H9 (cell line): Measurements from ENCODE around the gene LIPT1. TPM values are rescaled to one million over a fixed set of nuclear protein-coding genes. Genes with fewer than 3 reads are reported as not detected.

Source experiments
- DNase-seq: peaks from one replicate; pipeline ENCODE4 v3.0.0-alpha.2; 2017
- H2AFZ ChIP-seq: one replicate; pipeline ENCODE4 v1.6.1; 2013; ENCODE audit warnings: mild to moderate bottlenecking, low read length, control low read depth, moderate library complexity
- H2AK5ac ChIP-seq: 2 replicates; pipeline ENCODE4 v1.6.1; 2013; ENCODE audit warnings: low read length, control low read depth, mixed read lengths; ENCODE audit not compliant: insufficient read length
- H2BK120ac ChIP-seq: one replicate; pipeline ENCODE4 v1.6.1; 2013; ENCODE audit warnings: low read depth, mild to moderate bottlenecking, low read length, control low read depth, inconsistent platforms; ENCODE audit not compliant: poor library complexity, severe bottlenecking
- H2BK12ac ChIP-seq: 2 replicates; pipeline ENCODE4 v1.6.1; 2013; ENCODE audit warnings: low read length, control low read depth, mixed read lengths, low read depth; ENCODE audit not compliant: insufficient read length
- H2BK15ac ChIP-seq: 2 replicates; pipeline ENCODE4 v1.6.1; 2013; ENCODE audit warnings: low read depth, low read length, control low read depth
- H2BK20ac ChIP-seq: one replicate; pipeline ENCODE4 v1.6.1; 2013; ENCODE audit warnings: low read depth, mild to moderate bottlenecking, low read length, control low read depth, inconsistent platforms; ENCODE audit not compliant: poor library complexity, severe bottlenecking
- H2BK5ac ChIP-seq: 2 replicates; pipeline ENCODE4 v1.6.1; 2013; ENCODE audit warnings: low read length, control low read depth, mixed read lengths; ENCODE audit not compliant: insufficient read length
- H3K14ac ChIP-seq: 2 replicates; pipeline ENCODE4 v1.6.1; 2013; ENCODE audit warnings: low read length, control low read depth; ENCODE audit not compliant: insufficient read depth
- H3K18ac ChIP-seq: 2 replicates; pipeline ENCODE4 v1.6.1; 2013; ENCODE audit warnings: low read depth, mild to moderate bottlenecking, mixed read lengths, low read length, control low read depth; ENCODE audit not compliant: insufficient read length
- H3K23ac ChIP-seq: 2 replicates; pipeline ENCODE4 v1.6.1; 2013; ENCODE audit warnings: low read length, control low read depth, mixed read lengths, low read depth; ENCODE audit not compliant: insufficient read length
- H3K23me2 ChIP-seq: 2 replicates; pipeline ENCODE4 v1.6.1; 2013; ENCODE audit warnings: low read depth, mild to moderate bottlenecking, mixed read lengths, low read length, control low read depth; ENCODE audit not compliant: insufficient read length, poor library complexity, severe bottlenecking
- H3K27ac ChIP-seq: 2 replicates; pipeline ENCODE4 v1.5.1; 2013; ENCODE audit warnings: low read length, control low read depth, mixed read lengths, low read depth; ENCODE audit not compliant: insufficient read length
- H3K27me3 ChIP-seq: 2 replicates; pipeline ENCODE4 v1.6.1; 2013; ENCODE audit warnings: low read length, control low read depth, inconsistent platforms; ENCODE audit not compliant: insufficient read depth
- H3K4ac ChIP-seq: 2 replicates; pipeline ENCODE4 v1.6.1; 2013; ENCODE audit warnings: low read depth, mild to moderate bottlenecking, control low read depth, inconsistent platforms, low read length, moderate library complexity
- H3K4me1 ChIP-seq: 2 replicates; pipeline ENCODE4 v1.6.1; 2013; ENCODE audit warnings: low read length, control low read depth, inconsistent platforms; ENCODE audit not compliant: insufficient read depth
- H3K4me2 ChIP-seq: 2 replicates; pipeline ENCODE4 v1.6.1; 2013; ENCODE audit warnings: low read length, control low read depth, mixed read lengths; ENCODE audit not compliant: insufficient read length, insufficient read depth
- H3K56ac ChIP-seq: 2 replicates; pipeline ENCODE4 v1.6.1; 2013; ENCODE audit warnings: low read depth, mild to moderate bottlenecking, mixed read lengths, low read length, control low read depth; ENCODE audit not compliant: insufficient read length
- H3K79me1 ChIP-seq: 2 replicates; pipeline ENCODE4 v1.6.1; 2013; ENCODE audit warnings: low read depth, mild to moderate bottlenecking, moderate library complexity, low read length, control low read depth, inconsistent platforms; ENCODE audit not compliant: insufficient read depth, poor library complexity, severe bottlenecking
- H3K79me2 ChIP-seq: 2 replicates; pipeline ENCODE4 v1.6.1; 2013; ENCODE audit warnings: low read length, control low read depth, inconsistent platforms; ENCODE audit not compliant: insufficient read depth
- H3K9ac ChIP-seq: 2 replicates; pipeline ENCODE4 v1.6.1; 2013; ENCODE audit warnings: low read length, control low read depth, mixed read lengths; ENCODE audit not compliant: insufficient read length; ENCODE audit errors: extremely low read depth
- H3K9me3 ChIP-seq: one replicate; pipeline ENCODE4 v1.6.1; 2013; ENCODE audit warnings: low read depth, low read length, inconsistent platforms; ENCODE audit not compliant: control insufficient read depth
- H3T11ph ChIP-seq: one replicate; pipeline ENCODE4 v1.6.1; 2013; ENCODE audit warnings: mild to moderate bottlenecking, low read length, control low read depth, inconsistent platforms
- H4K20me1 ChIP-seq: one replicate; pipeline ENCODE4 v1.6.1; 2013; ENCODE audit not compliant: control insufficient read depth, insufficient read length, insufficient read depth
- H4K5ac ChIP-seq: 2 replicates; pipeline ENCODE4 v1.6.1; 2013; ENCODE audit warnings: low read depth, mild to moderate bottlenecking, mixed read lengths, low read length, control low read depth; ENCODE audit not compliant: insufficient read length
- H4K8ac ChIP-seq: replicated peaks from 2 replicates; pipeline ENCODE4 v1.6.1; 2013; ENCODE audit warnings: low read length, control low read depth, mixed read lengths, low read depth; ENCODE audit not compliant: insufficient read length
- H4K91ac ChIP-seq: 2 replicates; pipeline ENCODE4 v1.6.1; 2013; ENCODE audit warnings: low read depth, mild to moderate bottlenecking, moderate library complexity, mixed read lengths, low read length, control low read depth; ENCODE audit not compliant: insufficient read length
- H3K27ac Mint-ChIP-seq, 3 experiments: 2 replicates in 2 of 3; 3 replicates in 1 of 3; pipeline ENCODE4 v1.8.0; 2020 to 2021; ENCODE audit warnings: mixed read lengths in 3 of 3, mild to moderate bottlenecking in 1 of 3, moderate library complexity in 1 of 3
- H3K27me3 Mint-ChIP-seq: 2 replicates; pipeline ENCODE4 v1.8.0; 2021; ENCODE audit warnings: low read depth, mild to moderate bottlenecking, moderate library complexity, mixed read lengths
- H3K36me3 Mint-ChIP-seq, 3 experiments: 2 replicates in 2 of 3; 3 replicates in 1 of 3; pipeline ENCODE4 v1.8.0; 2020 to 2021; ENCODE audit warnings: low read depth in 3 of 3, mixed read lengths in 3 of 3; ENCODE audit not compliant: insufficient read depth in 1 of 3
- H3K4me1 Mint-ChIP-seq, 2 experiments: 2 replicates each; pipeline ENCODE4 v1.8.0; 2020; ENCODE audit warnings: mixed read lengths in 2 of 2
- H3K4me3 Mint-ChIP-seq, 2 experiments: 2 replicates in 1 of 2; 3 replicates in 1 of 2; pipeline ENCODE4 v1.8.0; 2020 to 2021; ENCODE audit warnings: mild to moderate bottlenecking in 2 of 2, mixed read lengths in 2 of 2, moderate library complexity in 1 of 2
- H3K9me3 Mint-ChIP-seq, 2 experiments: 2 replicates in 1 of 2; 3 replicates in 1 of 2; pipeline ENCODE4 v1.8.0; 2020; ENCODE audit warnings: mild to moderate bottlenecking in 2 of 2, mixed read lengths in 2 of 2, moderate library complexity in 1 of 2
- CTCF ChIP-seq: fragments of 200-600 bp; sonication (generic); conservative IDR thresholded peaks from 3 replicates; pipeline ENCODE4 v1.8.0; 2021; ENCODE audit warnings: antibody characterized with exemption, mild to moderate bottlenecking
- WGBS: extraction: QIAGEN DNeasy Blood & Tissue Kit; methylation state at CpG from one replicate; pipeline ENCODE4 v1.1.7; 2013; ENCODE audit warnings: missing lambda C conversion rate, low lambda C conversion rate, mixed read lengths; ENCODE audit not compliant: insufficient read length; ENCODE audit errors: extremely low coverage; 5-methylcytosine and 5-hydroxymethylcytosine counted together
- total RNA-seq: library from RNA; stranded (reverse); gene quantifications from 2 replicates; pipeline ENCODE4 v1.2.1, GENCODE V29; 2021

Gene LIPT1
- total RNA-seq, 1 experiment from 2014 or later: 6.4 TPM

- Histone ChIP-seq H2BK20ac (no peak overlapping the region), H2AFZ (no peak overlapping the region), H2BK5ac (no peak overlapping the region), H3T11ph (no peak overlapping the region), H3K27ac (no peak overlapping the region), H4K91ac (no peak overlapping the region), H3K9me3 (no peaks in the 10 kb centered on the region), H2BK15ac (no peak overlapping the region), H3K23ac (no peak overlapping the region), H4K5ac (no peak overlapping the region), H3K14ac (no peak overlapping the region), H3K4me2 (no peak overlapping the region), H3K18ac (no peak overlapping the region), H3K4ac (no peak overlapping the region), H3K56ac (no peak overlapping the region), H2BK120ac (no peak overlapping the region), H3K27me3 (no peaks in the 10 kb centered on the region), H4K20me1 (peaks cover 2% of the 10 kb centered on the region), H3K23me2 (peaks cover 14% of the 10 kb centered on the region), H3K9ac (no peak overlapping the region), H4K8ac (no peak overlapping the region), H2AK5ac (no peak overlapping the region), H3K4me1 (0 out of 2 replicates have a peak, but pooled peaks cover 2% of the 10 kb centered on the region), H2BK12ac (no peak overlapping the region), H3K79me2 (no peaks in the 10 kb centered on the region), H3K79me1 (no peaks in the 10 kb centered on the region)
- Mint-ChIP-seq H3K36me3 (peaks cover 3 to 11% (median 7%) of the 10 kb centered on the region in 3 experiments; a peak in 6 of 7 replicates), H3K4me1 (peaks cover 12 to 17% of the 10 kb centered on the region in 2 experiments), H3K4me3 (no peak overlapping the region), H3K27ac (no peak overlapping the region), H3K9me3 (no peaks in the 10 kb centered on the region), H3K27me3 (no peaks in the 10 kb centered on the region)
- TF ChIP-seq CTCF: no peak
- WGBS: no CpG with 5 or more reads among the region's 7 CpGs
- DNase-seq: no peak
These were observed 2.4 kb upstream of the LIPT1 start for GRCh38 chr2:99152199-99152895.
